IMR-90 (cell line): ENCODE data around the gene RIMBP2. TPM values are rescaled to one million over a fixed set of nuclear protein-coding genes. Genes with fewer than 3 reads are reported as not detected.

Experiments
- ATAC-seq: fragments of 200-7000 bp; cut with Tn5 transposase; 2 replicates; pipeline ENCODE4 v1.9.1; 2020; ENCODE audit warnings: low read depth, mild to moderate bottlenecking, moderate library complexity
- BruUV-seq: library from RNA; stranded (reverse); fragments of 400-500 nt; replicated peaks from 2 replicates; lab custom pipeline; 2021; lab: Mats Ljungman, UMichigan
- CTCF ChIA-PET: fragments of 300-600 bp; formaldehyde crosslinking; extraction: SDS; loops from one replicate; lab custom pipeline; 2021; ENCODE audit warnings: antibody characterized with exemption; lab: Yijun Ruan, JAX
- POLR2A ChIA-PET: fragments of 300-600 bp; sonication (Branson Sonifier 250); formaldehyde crosslinking; loops from one replicate; lab custom pipeline; 2022; ENCODE audit warnings: antibody characterized with exemption; ENCODE audit not compliant: unreplicated experiment; lab: Charles Lee
- DNase-seq: peaks from one replicate; pipeline ENCODE4 v3.0.0; 2013
- H2AFZ ChIP-seq: replicated peaks from 2 replicates; pipeline ENCODE3; 2013; ENCODE audit warnings: low read length, mild to moderate bottlenecking; ENCODE audit not compliant: poor library complexity
- H2AK5ac ChIP-seq: 2 replicates; pipeline ENCODE4 v1.6.1; 2013; ENCODE audit warnings: low read depth, low read length, inconsistent platforms
- H2AK9ac ChIP-seq: replicated peaks from 2 replicates; pipeline ENCODE3; 2013; ENCODE audit warnings: mild to moderate bottlenecking, low read depth, low read length, moderate library complexity; ENCODE audit not compliant: poor library complexity
- H2BK120ac ChIP-seq: 2 replicates; pipeline ENCODE4 v1.6.1; 2013; ENCODE audit warnings: low read depth, low read length, inconsistent platforms
- H2BK15ac ChIP-seq: 3 replicates; pipeline ENCODE4 v1.6.1; 2013; ENCODE audit warnings: low read depth, low read length, inconsistent platforms
- H2BK20ac ChIP-seq: 2 replicates; pipeline ENCODE4 v1.6.1; 2013; ENCODE audit warnings: low read depth, mild to moderate bottlenecking, inconsistent platforms, low read length, moderate library complexity
- H2BK5ac ChIP-seq: 2 replicates; pipeline ENCODE4 v1.6.1; 2013; ENCODE audit warnings: mild to moderate bottlenecking, low read depth, low read length, inconsistent platforms; ENCODE audit not compliant: poor library complexity, severe bottlenecking
- H3K14ac ChIP-seq: replicated peaks from 2 replicates; pipeline ENCODE4 v1.6.1; 2013; ENCODE audit warnings: low read depth, low read length, inconsistent platforms
- H3K18ac ChIP-seq: 2 replicates; pipeline ENCODE4 v1.6.1; 2013; ENCODE audit warnings: low read depth, low read length, control low read depth
- H3K23ac ChIP-seq: 2 replicates; pipeline ENCODE4 v1.6.1; 2013; ENCODE audit warnings: low read depth, low read length, inconsistent platforms
- H3K27ac ChIP-seq: 2 replicates; pipeline ENCODE4 v1.5.1; 2013; ENCODE audit warnings: mild to moderate bottlenecking, control low read depth, low read length; ENCODE audit not compliant: insufficient read depth
- H3K27me3 ChIP-seq: 2 replicates; pipeline ENCODE4 v1.6.1; 2013; ENCODE audit warnings: low read length; ENCODE audit not compliant: control insufficient read depth, insufficient read depth
- H3K36me3 ChIP-seq: 2 replicates; pipeline ENCODE4 v1.6.1; 2013; ENCODE audit warnings: low read length, mixed read lengths; ENCODE audit not compliant: control insufficient read depth, insufficient read depth
- H3K4ac ChIP-seq: 2 replicates; pipeline ENCODE4 v1.6.1; 2013; ENCODE audit warnings: low read depth, low read length, inconsistent platforms
- H3K4me1 ChIP-seq: 2 replicates; pipeline ENCODE4 v1.6.1; 2013; ENCODE audit warnings: low read length, mixed read lengths; ENCODE audit not compliant: control insufficient read depth, insufficient read depth
- H3K4me2 ChIP-seq: 2 replicates; pipeline ENCODE4 v1.6.1; 2013; ENCODE audit warnings: low read depth, mild to moderate bottlenecking, control low read depth, low read length, moderate library complexity
- H3K4me3 ChIP-seq: 2 replicates; pipeline ENCODE4 v1.5.1; 2013; ENCODE audit warnings: low read depth, mild to moderate bottlenecking, control low read depth, low read length, moderate library complexity; ENCODE audit not compliant: insufficient read depth
- H3K56ac ChIP-seq: 2 replicates; pipeline ENCODE4 v1.6.1; 2013; ENCODE audit warnings: low read length, inconsistent platforms; ENCODE audit not compliant: insufficient read depth; ENCODE audit errors: extremely low read depth
- H3K79me1 ChIP-seq, 2 experiments: 2 replicates each; pipeline ENCODE4 v1.6.1; 2013; ENCODE audit warnings: low read length in 2 of 2, inconsistent platforms in 1 of 2, low read depth in 1 of 2
- H3K9ac ChIP-seq: 2 replicates; pipeline ENCODE4 v1.6.1; 2013; ENCODE audit warnings: low read depth, low read length, control low read depth
- H3K9me1 ChIP-seq: 2 replicates; pipeline ENCODE4 v1.6.1; 2013; ENCODE audit warnings: low read length, inconsistent platforms; ENCODE audit not compliant: insufficient read depth
- H3K9me3 ChIP-seq: 2 replicates; pipeline ENCODE4 v1.6.1; 2013; ENCODE audit warnings: low read length; ENCODE audit not compliant: control insufficient read depth, insufficient read depth
- H4K20me1 ChIP-seq: 2 replicates; pipeline ENCODE4 v1.6.1; 2013; ENCODE audit warnings: low read length, inconsistent platforms; ENCODE audit not compliant: insufficient read depth
- H4K5ac ChIP-seq: 2 replicates; pipeline ENCODE4 v1.6.1; 2013; ENCODE audit warnings: mild to moderate bottlenecking, low read depth, low read length, control low read depth
- H4K8ac ChIP-seq, 2 experiments: 2 replicates each; pipeline ENCODE4 v1.6.1; 2013; ENCODE audit warnings: low read depth in 2 of 2, low read length in 2 of 2, control low read depth in 1 of 2, inconsistent platforms in 1 of 2
- H4K91ac ChIP-seq: 2 replicates; pipeline ENCODE4 v1.6.1; 2013; ENCODE audit warnings: low read depth, low read length, inconsistent platforms; ENCODE audit not compliant: insufficient read depth
- BHLHE40 ChIP-seq: fragments of 150-350 bp; IDR thresholded peaks from 2 replicates; pipeline ENCODE4 v1.6.1; 2016; ENCODE audit warnings: mild to moderate bottlenecking, low read depth, low read length
- CEBPB ChIP-seq: IDR thresholded peaks from 2 replicates; pipeline ENCODE4 v1.6.1; 2012; ENCODE audit warnings: low read depth, low read length, improper control_type of control experiment
- CHD1 ChIP-seq: IDR thresholded peaks from 2 replicates; pipeline ENCODE4 v1.6.1; 2012; ENCODE audit warnings: low read depth, low read length, improper control_type of control experiment
- CTCF ChIP-seq: conservative IDR thresholded peaks from 2 replicates; pipeline ENCODE4 v1.5.1; 2012; ENCODE audit warnings: mild to moderate bottlenecking, low read depth, low read length, improper control_type of control experiment
- ELK1 ChIP-seq: fragments of 150-350 bp; IDR thresholded peaks from 2 replicates; pipeline ENCODE4 v1.6.1; 2016; ENCODE audit warnings: low read depth, mild to moderate bottlenecking, low read length, moderate library complexity, borderline replicate concordance
- FOS ChIP-seq: fragments of 150-350 bp; IDR thresholded peaks from 2 replicates; pipeline ENCODE4 v1.6.1; 2016; ENCODE audit warnings: low read depth, low read length
- MAFK ChIP-seq: IDR thresholded peaks from 2 replicates; pipeline ENCODE4 v1.6.1; 2012; ENCODE audit warnings: low read depth, low read length, improper control_type of control experiment
- MAZ ChIP-seq: IDR thresholded peaks from 2 replicates; pipeline ENCODE4 v1.6.1; 2012; ENCODE audit warnings: low read depth, mild to moderate bottlenecking, low read length, improper control_type of control experiment, moderate library complexity, borderline replicate concordance
- MXI1 ChIP-seq: IDR thresholded peaks from 2 replicates; pipeline ENCODE4 v1.6.1; 2012; ENCODE audit warnings: low read depth, mild to moderate bottlenecking, low read length, moderate library complexity, borderline replicate concordance
- NFE2L2 ChIP-seq: fragments of 150-350 bp; IDR thresholded peaks from 2 replicates; pipeline ENCODE4 v1.6.1; 2016; ENCODE audit warnings: low read depth, mild to moderate bottlenecking, low read length
- POLR2A ChIP-seq: IDR thresholded peaks from 2 replicates; pipeline ENCODE4 v1.6.1; 2012; ENCODE audit warnings: mild to moderate bottlenecking, low read depth, low read length
- RAD21 ChIP-seq: IDR thresholded peaks from 2 replicates; pipeline ENCODE4 v1.6.1; 2012; ENCODE audit warnings: low read length, improper control_type of control experiment
- RCOR1 ChIP-seq: IDR thresholded peaks from 2 replicates; pipeline ENCODE4 v1.6.1; 2012; ENCODE audit warnings: mild to moderate bottlenecking, low read length, improper control_type of control experiment; ENCODE audit not compliant: insufficient replicate concordance
- RFX5 ChIP-seq: IDR thresholded peaks from 2 replicates; pipeline ENCODE4 v1.8.0; 2012; ENCODE audit warnings: low read depth, mild to moderate bottlenecking, low read length, moderate library complexity
- SMC3 ChIP-seq: fragments of 150-350 bp; IDR thresholded peaks from 2 replicates; pipeline ENCODE4 v1.6.1; 2016; ENCODE audit warnings: low read depth, mild to moderate bottlenecking, antibody characterized with exemption, low read length, moderate library complexity
- USF2 ChIP-seq: fragments of 150-350 bp; IDR thresholded peaks from 2 replicates; pipeline ENCODE4 v1.6.1; 2017; ENCODE audit warnings: mild to moderate bottlenecking, antibody characterized with exemption, low read length, low read depth
- WGBS, 2 experiments: methylation state at CpG; one replicate each; pipeline versions ENCODE4 v1.1.5 to v1.1.7; 2013; ENCODE audit warnings: missing lambda C conversion rate in 2 of 2; ENCODE audit not compliant: insufficient read length in 1 of 2; ENCODE audit errors: extremely low coverage in 2 of 2; 5-methylcytosine and 5-hydroxymethylcytosine counted together
- dilution Hi-C: fragments of 300-500 bp; cut with HindIII; formaldehyde crosslinking; loops from one replicate; pipeline ENCODE4 v1.14.3; 2018; ENCODE audit warnings: low sequenced_read_pairs; ENCODE audit not compliant: unreplicated experiment
- in situ Hi-C: fragments of 300-500 bp; cut with MboI; formaldehyde crosslinking; loops from 3 replicates; pipeline ENCODE4 v1.14.3; 2019; ENCODE audit warnings: low sequenced_read_pairs, inconsistent platforms, mixed read lengths
- intact Hi-C: fragments of 100-400 bp; cut with micrococcal nuclease; formaldehyde crosslinking; loops from 2 replicates; pipeline ENCODE4 v1.10.0; 2022
- polyA plus RNA-seq, 3 experiments: library from polyadenylated mRNA; depleted of rRNA; stranded (reverse); fragments of >200 nt; gene quantifications; 2 replicates each; pipeline ENCODE4 v1.2.3, GENCODE V29; 2012; ENCODE audit warnings: low replicate concordance in 1 of 3
- total RNA-seq: library from RNA; depleted of rRNA; stranded (reverse); fragments of >200 nt; gene quantifications from 2 replicates; pipeline ENCODE4 v1.2.3, GENCODE V29; 2012

The RIMBP2 gene
- total and polyA plus RNA-seq, 2 of the 4 experiments (the other 2 are of a cell fraction), result not detected

GRCh38 chr12:130490674-130491073 is 225.4 kb downstream of the RIMBP2 start:
- no peaks in the 10 kb centered on the region for H3K36me3 ChIP-seq

More at GRCh38 chr12:130490674-130491073, 225.4 kb downstream of the RIMBP2 start:
- H3K9me3 ChIP-seq, result peaks cover 39% of the 10 kb centered on the region
- no peak overlapping the region for H3K9ac ChIP-seq
- DNase-seq (no peak), ATAC-seq (no peak)
- BruUV-seq, result no TSS peak
- H3K27me3 ChIP-seq, result no peaks in the 10 kb centered on the region
- no peaks in the 10 kb centered on the region for H3K9me1 ChIP-seq
- dilution Hi-C loops (no loop called here), in situ Hi-C loops (no loop called here), intact Hi-C loops (no loop called here)
- no peak overlapping the region for H3K23ac ChIP-seq
- H2BK20ac ChIP-seq, result no peak overlapping the region
- no peaks in the 10 kb centered on the region for H4K20me1 ChIP-seq
- no CpG with 5 or more reads among the region's 10 CpGs for WGBS, 2 experiments
- H2BK15ac ChIP-seq, result no peak overlapping the region
- H3K79me1 ChIP-seq, result no peaks in the 10 kb centered on the region
- TF ChIP-seq RCOR1 (no peak), CEBPB (no peak), ELK1 (no peak), CHD1 (no peak), CTCF (no peak), NFE2L2 (no peak), MAZ (no peak), SMC3 (no peak), BHLHE40 (no peak), FOS (no peak), MXI1 (no peak), RAD21 (no peak), POLR2A (no peak), MAFK (no peak), RFX5 (no peak), USF2 (no peak)
- H3K4me2 ChIP-seq, result no peak overlapping the region
- ChIA-PET CTCF (interaction anchor here (0.7 kb wide), 1 partner anchor 98 kb away, joined by 4 read pairs; no protein-coding TSS in a partner anchor), POLR2A (no interaction called here)
- no peak overlapping the region for H3K27ac ChIP-seq
- H4K8ac ChIP-seq, result no peak overlapping the region
- H4K91ac ChIP-seq, result no peak overlapping the region
- H2AK5ac ChIP-seq, result no peak overlapping the region
- no peak overlapping the region for H3K4ac ChIP-seq
- H3K18ac ChIP-seq, result no peak overlapping the region
- no peak overlapping the region for H2AFZ ChIP-seq
- no peak overlapping the region for H4K5ac ChIP-seq
- H2BK5ac ChIP-seq, result no peak overlapping the region
- H3K56ac ChIP-seq, result no peak overlapping the region
- H3K4me1 ChIP-seq, result no peaks in the 10 kb centered on the region
- H2AK9ac ChIP-seq, result no peak overlapping the region
- no peak overlapping the region for H3K4me3 ChIP-seq
- H3K14ac ChIP-seq, result no peak overlapping the region
- H2BK120ac ChIP-seq, result no peak overlapping the region
